Hematopoietic multipotent progenitor cell treated with erythropoietin and hydrocortisone succinate and interleukin-3 and kit ligand, for 6 days (in vitro differentiated cells): ENCODE data around the gene CAMK1D.
A peak's percentile ranks its signal among the peaks of the same experiment; 100 is the strongest.
"Not testable (repeated sequence)": the region's sequence is repeated elsewhere in the genome, so short reads cannot be mapped to it uniquely, and the experiment has no call there.

ENCODE experiments used
- DNase-seq: peaks from one replicate; pipeline ENCODE4 v3.0.0-alpha.2; 2015

The CAMK1D gene

GRCh38 chr10:12707461-12708185 lies 358.3 kb downstream of the CAMK1D start:
- peak; percentile 72 for DNase-seq

GRCh38 chr10:12709000-12709401 lies 359.7 kb downstream of the CAMK1D start:
- no peak for DNase-seq

GRCh38 chr10:12709521-12709963 lies 360.2 kb downstream of the CAMK1D start:
- DNase-seq, result no peak

GRCh38 chr10:12710157-12710556 lies 360.8 kb downstream of the CAMK1D start:
- DNase-seq, result no peak

- DNase-seq, result peak; percentile 89
Measured at GRCh38 chr10:12710594-12711349, 361.4 kb downstream of the CAMK1D start.

- no peak for DNase-seq
Measured at GRCh38 chr10:12711350-12711708, 362.0 kb downstream of the CAMK1D start.

GRCh38 chr10:12712293-12712983 lies 363.1 kb downstream of the CAMK1D start:
- no peak for DNase-seq

GRCh38 chr10:12712984-12713316 lies 363.6 kb downstream of the CAMK1D start:
- not testable (repeated sequence) for DNase-seq

- no peak for DNase-seq
Measured at GRCh38 chr10:12716042-12716441, 366.7 kb downstream of the CAMK1D start.

GRCh38 chr10:12717981-12718707 lies 368.8 kb downstream of the CAMK1D start:
- no peak for DNase-seq

GRCh38 chr10:12719365-12719764 lies 370.0 kb downstream of the CAMK1D start:
- DNase-seq, result no peak

- DNase-seq, result peak; percentile 78
Measured at GRCh38 chr10:12720217-12720981, 371.1 kb downstream of the CAMK1D start.

- no peak for DNase-seq
Measured at GRCh38 chr10:12721334-12721733, 372.0 kb downstream of the CAMK1D start.

- no peak for DNase-seq
Measured at GRCh38 chr10:12723220-12723619, 373.9 kb downstream of the CAMK1D start.

GRCh38 chr10:12724807-12725579 lies 375.6 kb downstream of the CAMK1D start:
- DNase-seq, result no peak

- DNase-seq, result not testable (repeated sequence)
Measured at GRCh38 chr10:12725580-12725888, 376.2 kb downstream of the CAMK1D start.

- no peak for DNase-seq
Measured at GRCh38 chr10:12726971-12727831, 377.9 kb downstream of the CAMK1D start.

GRCh38 chr10:12727832-12728215 lies 378.5 kb downstream of the CAMK1D start:
- DNase-seq, result no peak

GRCh38 chr10:12728494-12728893 lies 379.1 kb downstream of the CAMK1D start:
- DNase-seq, result no peak

- DNase-seq, result peak; percentile 25
Measured at GRCh38 chr10:12729885-12730284, 380.5 kb downstream of the CAMK1D start.
